HUES6 (cell line): Measurements from ENCODE around the gene ZFC3H1.
"Not testable (repeated sequence)": the region's sequence is repeated elsewhere in the genome, so short reads cannot be mapped to it uniquely, and the experiment has no call there.

Source experiments
- H3K27ac ChIP-seq: 2 replicates; pipeline ENCODE4 v1.7.0; 2013; ENCODE audit warnings: low read depth, mild to moderate bottlenecking, low read length, inconsistent platforms
- H3K27me3 ChIP-seq: 2 replicates; pipeline ENCODE4 v1.6.1; 2013; ENCODE audit warnings: low read length; ENCODE audit not compliant: control insufficient read depth, insufficient read depth
- H3K36me3 ChIP-seq: 2 replicates; pipeline ENCODE4 v1.6.1; 2013; ENCODE audit warnings: low read length; ENCODE audit not compliant: control insufficient read depth, insufficient read depth
- H3K4me1 ChIP-seq: 2 replicates; pipeline ENCODE4 v1.6.1; 2013; ENCODE audit warnings: low read length; ENCODE audit not compliant: control insufficient read depth, insufficient read depth
- H3K4me3 ChIP-seq: 2 replicates; pipeline ENCODE4 v1.5.1; 2013; ENCODE audit warnings: low read depth, low read length
- H3K9ac ChIP-seq: one replicate; pipeline ENCODE4 v1.6.1; 2013; ENCODE audit warnings: mild to moderate bottlenecking, low read length
- H3K9me3 ChIP-seq: 2 replicates; pipeline ENCODE4 v1.6.1; 2013; ENCODE audit warnings: low read depth, low read length; ENCODE audit not compliant: control insufficient read depth, insufficient read depth

The ZFC3H1 gene

GRCh38 chr12:71576496-71576895 is 87.2 kb downstream of the ZFC3H1 start:
- Histone ChIP-seq H3K27me3 (no peaks in the 10 kb centered on the region), H3K36me3 (no peaks in the 10 kb centered on the region), H3K27ac (no peak overlapping the region), H3K9me3 (no peaks in the 10 kb centered on the region), H3K4me1 (no peaks in the 10 kb centered on the region), H3K4me3 (no peak overlapping the region), H3K9ac (no peak overlapping the region)

GRCh38 chr12:71569885-71570284 is 93.8 kb downstream of the ZFC3H1 start:
- not testable (repeated sequence) for H3K27me3 ChIP-seq, H3K9ac ChIP-seq, H3K4me1 ChIP-seq, H3K36me3 ChIP-seq, H3K9me3 ChIP-seq, H3K4me3 ChIP-seq, H3K27ac ChIP-seq

- Histone ChIP-seq H3K4me1 (peaks cover 13% of the 10 kb centered on the region), H3K36me3 (no peaks in the 10 kb centered on the region), H3K27ac (no peak overlapping the region), H3K27me3 (no peaks in the 10 kb centered on the region), H3K9me3 (no peaks in the 10 kb centered on the region), H3K9ac (no peak overlapping the region), H3K4me3 (no peak overlapping the region)
Measured at GRCh38 chr12:71567537-71567936, 96.1 kb downstream of the ZFC3H1 start.

- Histone ChIP-seq H3K4me3 (no peak overlapping the region), H3K9ac (no peak overlapping the region), H3K36me3 (no peaks in the 10 kb centered on the region), H3K27me3 (no peaks in the 10 kb centered on the region), H3K9me3 (no peaks in the 10 kb centered on the region), H3K27ac (no peak overlapping the region), H3K4me1 (peaks cover 14% of the 10 kb centered on the region)
Measured at GRCh38 chr12:71566655-71567054, 97.0 kb downstream of the ZFC3H1 start.

GRCh38 chr12:71565535-71565934 is 98.1 kb downstream of the ZFC3H1 start:
- peaks cover 14% of the 10 kb centered on the region for H3K4me1 ChIP-seq
- H3K27me3 ChIP-seq: no peaks in the 10 kb centered on the region
- no peak overlapping the region for H3K4me3 ChIP-seq
- H3K36me3 ChIP-seq: no peaks in the 10 kb centered on the region
- no peak overlapping the region for H3K27ac ChIP-seq
- no peaks in the 10 kb centered on the region for H3K9me3 ChIP-seq
- H3K9ac ChIP-seq: no peak overlapping the region

GRCh38 chr12:71562676-71563595 is 100.7 kb downstream of the ZFC3H1 start:
- Histone ChIP-seq H3K27me3 (no peaks in the 10 kb centered on the region), H3K36me3 (no peaks in the 10 kb centered on the region), H3K9me3 (no peaks in the 10 kb centered on the region), H3K27ac (no peak overlapping the region), H3K9ac (no peak overlapping the region), H3K4me3 (no peak overlapping the region), H3K4me1 (peaks cover 14% of the 10 kb centered on the region)
